NCI-H128 (cell line): ENCODE results near the gene TBC1D21.

ENCODE experiments used
- DNase-seq: peaks from one replicate; lab custom pipeline; 2025; ENCODE audit not compliant: unreplicated experiment; lab: John Stamatoyannopoulos, UW

The TBC1D21 gene

DNA sequence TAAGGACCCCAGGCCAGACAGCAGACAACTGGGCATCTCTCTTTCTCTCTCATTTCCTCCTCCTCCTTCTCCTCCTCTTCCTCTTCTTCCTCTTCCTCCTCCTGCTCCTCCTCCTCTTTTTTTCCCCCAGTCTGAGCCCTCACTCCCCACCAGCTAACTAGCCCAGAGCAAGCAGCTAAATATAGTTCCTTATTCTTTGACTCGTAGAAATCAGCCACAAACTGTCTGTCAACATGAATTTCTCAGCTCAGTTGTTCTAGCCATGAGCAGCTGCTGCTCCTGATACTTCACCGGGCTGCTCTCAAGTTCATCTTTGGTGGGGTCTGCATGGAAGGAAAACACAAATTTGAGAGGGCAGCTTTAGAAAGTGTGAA, 33.7 kb downstream of the TBC1D21 start:
- no peak for DNase-seq

GRCh38 chr15:73908030-73908821, 34.9 kb downstream of the TBC1D21 start:
- no peak for DNase-seq

DNA sequence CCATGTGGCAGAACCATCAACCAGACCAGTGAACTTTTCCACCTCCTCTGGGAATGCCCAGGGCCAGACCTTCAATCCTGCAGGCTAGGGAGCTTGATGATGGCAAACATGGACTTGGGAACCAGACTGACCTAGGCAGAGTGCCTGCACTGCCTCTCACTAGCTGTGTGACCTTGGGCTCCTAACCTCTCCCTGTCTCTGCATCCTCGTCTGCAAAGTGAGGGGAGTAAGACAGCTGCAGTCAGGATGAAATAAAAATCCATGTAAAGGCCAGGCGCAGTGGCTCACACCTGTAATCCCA, 35.4 kb downstream of the TBC1D21 start:
- no peak for DNase-seq

GRCh38 chr15:73909651-73910050, 36.3 kb downstream of the TBC1D21 start:
- DNase-seq, result no peak

GRCh38 chr15:73910522-73911303, 37.3 kb downstream of the TBC1D21 start:
- DNase-seq, result no peak

DNA sequence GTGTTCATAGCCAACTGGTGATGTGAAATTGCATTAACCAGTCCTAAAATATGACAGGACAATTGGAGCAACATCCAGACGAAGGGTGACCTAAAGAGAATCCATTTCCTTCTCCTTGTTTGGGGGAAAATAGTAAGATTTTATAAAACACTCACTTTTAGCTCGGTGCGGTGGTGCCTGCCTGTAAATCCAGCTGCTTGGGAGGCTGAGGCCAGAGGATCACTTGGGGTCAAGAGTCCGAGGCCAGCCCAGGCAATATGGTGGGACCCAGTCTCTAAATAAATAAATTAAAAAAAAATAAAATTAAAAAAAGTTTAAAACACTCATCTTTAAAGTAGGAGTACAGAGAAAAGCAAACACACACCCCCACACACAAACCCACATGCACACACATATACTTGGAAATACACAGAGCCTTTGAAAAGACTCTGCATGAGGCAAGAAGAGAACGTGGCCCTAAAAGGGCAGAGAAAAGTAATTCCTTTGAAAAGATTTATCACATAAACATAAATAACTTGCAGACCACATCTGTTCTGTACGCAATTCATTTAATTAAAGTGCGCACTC, 38.7 kb downstream of the TBC1D21 start:
- DNase-seq, result no peak

GRCh38 chr15:73914145-73914544, 40.8 kb downstream of the TBC1D21 start:
- no peak for DNase-seq

GRCh38 chr15:73915082-73915481, 41.7 kb downstream of the TBC1D21 start:
- DNase-seq, result no peak

GRCh38 chr15:73918784-73919183, 45.4 kb downstream of the TBC1D21 start:
- DNase-seq, result no peak

DNA sequence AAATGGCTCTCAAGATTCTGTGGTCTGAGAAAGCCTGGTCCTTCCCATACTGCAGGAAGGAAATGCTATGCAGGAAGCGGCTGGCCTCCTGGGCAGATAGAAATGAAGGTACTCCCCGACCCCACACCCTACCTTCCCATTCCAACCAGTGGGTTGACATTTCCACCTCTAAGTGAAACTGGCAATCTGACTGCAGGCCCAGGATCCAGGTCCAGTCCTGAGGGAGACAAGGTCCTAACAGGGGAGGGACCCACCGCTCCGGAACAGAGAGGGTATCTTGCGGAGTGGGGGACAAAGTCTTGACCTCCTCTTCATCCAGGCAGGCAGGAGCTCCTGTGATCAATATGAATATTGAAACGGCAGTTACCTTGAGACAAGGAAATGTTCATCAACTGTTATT, 46.3 kb downstream of the TBC1D21 start:
- no peak for DNase-seq

DNA sequence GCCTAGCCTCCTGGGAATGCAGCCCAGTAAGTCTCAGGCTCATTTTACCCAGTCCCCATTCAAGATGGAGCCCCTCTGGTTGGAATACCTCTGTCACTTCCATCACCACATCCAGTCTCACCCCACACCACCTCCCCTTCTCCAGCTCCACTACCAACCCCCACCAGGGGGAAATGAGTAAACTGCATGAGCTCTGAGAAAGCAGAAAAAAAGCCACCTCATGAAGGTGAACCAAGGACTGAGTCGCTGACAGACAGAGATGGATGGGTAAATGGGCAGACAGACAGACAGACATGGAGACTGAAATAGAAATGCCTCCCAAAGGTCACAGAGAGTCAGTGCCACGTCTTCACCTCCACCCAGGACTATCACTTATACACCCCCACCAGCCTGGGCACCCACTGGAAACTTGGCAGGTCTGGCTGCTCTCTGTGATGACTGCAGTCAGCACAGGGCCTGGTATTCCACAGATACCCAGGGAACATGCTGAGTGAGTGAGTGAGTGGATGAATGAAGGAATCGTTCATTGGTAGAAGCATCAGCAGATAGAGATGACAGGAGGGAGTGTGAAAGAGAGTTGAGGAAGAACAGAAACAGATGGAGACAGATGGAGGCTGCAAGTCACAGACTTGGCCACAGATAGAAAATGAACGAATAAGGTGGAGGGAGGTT, 48.0 kb downstream of the TBC1D21 start:
- DNase-seq, result no peak

DNA sequence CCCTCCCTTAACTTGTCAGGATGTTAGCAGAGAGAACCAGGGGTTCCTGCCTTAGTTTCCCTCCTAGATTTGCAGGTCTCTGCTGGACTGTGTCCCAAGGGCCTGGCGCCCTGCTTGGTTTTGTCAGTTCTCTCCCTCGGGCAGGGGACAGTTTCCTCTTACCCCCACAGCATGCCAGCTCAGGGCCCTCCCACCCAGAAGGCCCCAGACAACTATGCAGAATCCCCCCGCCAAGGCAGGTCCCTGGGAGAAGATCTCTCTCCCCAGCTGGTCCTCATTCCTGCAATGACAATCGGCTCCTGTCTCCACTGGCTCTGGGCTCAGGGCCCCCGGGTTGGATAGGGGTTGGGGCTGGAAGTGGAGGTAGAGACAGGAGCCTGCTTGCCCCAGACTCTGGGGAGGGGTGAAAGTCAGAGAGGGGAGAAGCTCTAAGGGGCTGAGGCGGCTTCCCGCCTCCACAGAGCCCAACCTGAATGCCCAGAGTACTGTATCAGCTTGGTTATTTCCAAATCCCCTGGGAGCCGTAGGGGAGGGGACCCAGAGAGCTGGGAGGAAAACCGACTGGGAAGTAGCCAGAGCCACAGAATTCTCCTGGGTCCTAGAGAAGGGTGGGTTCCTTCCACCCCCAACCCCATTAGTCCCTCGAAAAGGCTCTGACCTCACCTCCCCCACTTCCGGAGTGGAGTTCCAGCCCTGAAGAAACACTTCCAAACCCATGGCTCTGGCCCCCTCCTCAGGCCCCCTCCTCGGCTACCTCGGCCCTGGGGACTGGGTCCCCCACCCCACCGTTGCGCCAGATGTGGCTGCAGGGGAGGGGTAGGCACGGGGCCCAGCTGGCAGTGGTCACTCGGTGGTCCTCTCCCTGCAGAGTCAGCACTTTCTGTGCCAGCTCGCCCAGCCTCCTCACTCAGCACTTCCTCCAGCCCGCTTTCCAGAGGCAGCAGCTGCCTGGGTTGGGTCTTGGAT, 49.1 kb downstream of the TBC1D21 start:
- no peak for DNase-seq

DNA sequence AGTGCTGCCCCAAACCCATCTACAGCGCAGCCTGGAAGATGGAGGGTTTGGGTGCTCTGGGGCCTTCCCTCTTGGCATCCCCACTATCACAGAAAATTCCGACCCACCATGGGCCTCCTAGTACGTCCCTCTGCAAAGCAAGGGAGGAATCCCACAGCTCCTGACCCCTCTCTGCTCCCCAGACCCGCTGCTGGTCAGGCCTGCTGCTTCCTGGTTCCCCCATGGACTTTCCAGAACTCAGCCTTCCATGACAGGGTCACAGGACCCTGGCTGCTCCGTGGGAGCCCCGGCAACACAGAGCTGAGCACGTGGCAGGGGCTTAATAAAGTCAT, 49.8 kb downstream of the TBC1D21 start:
- no peak for DNase-seq

DNA sequence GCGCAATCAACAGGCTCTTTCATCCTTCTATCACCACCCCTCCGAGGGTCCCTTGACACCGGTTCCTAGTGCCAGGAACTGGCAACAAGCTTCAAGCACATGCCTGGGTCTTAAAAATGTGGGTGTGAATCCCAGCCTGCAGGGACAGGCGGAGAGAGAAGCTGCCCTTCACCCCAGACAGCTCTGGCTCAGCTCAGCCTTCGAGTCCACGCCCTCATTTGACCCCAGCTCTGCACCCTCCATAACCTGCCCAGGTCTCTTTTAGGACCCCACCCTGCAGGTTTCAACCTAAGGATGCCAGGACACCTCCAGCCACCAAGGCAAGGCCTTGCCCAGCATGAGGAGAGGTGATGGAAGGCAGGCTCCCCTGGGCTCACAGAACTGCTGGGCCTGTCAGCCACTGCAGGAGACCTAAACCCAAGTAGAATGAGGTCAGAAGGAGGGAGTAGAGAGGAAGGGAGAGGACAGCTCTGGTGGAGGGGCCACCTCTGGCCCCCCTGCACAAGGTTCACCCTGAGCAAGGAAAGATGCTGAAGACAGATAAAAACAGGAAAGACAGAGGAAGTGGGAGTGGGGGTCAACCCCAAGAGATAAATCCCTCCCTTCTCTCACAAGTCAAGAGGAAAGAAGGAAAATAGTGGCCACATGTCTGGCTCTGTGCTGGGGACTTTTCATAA, 50.3 kb downstream of the TBC1D21 start:
- no peak for DNase-seq

DNA sequence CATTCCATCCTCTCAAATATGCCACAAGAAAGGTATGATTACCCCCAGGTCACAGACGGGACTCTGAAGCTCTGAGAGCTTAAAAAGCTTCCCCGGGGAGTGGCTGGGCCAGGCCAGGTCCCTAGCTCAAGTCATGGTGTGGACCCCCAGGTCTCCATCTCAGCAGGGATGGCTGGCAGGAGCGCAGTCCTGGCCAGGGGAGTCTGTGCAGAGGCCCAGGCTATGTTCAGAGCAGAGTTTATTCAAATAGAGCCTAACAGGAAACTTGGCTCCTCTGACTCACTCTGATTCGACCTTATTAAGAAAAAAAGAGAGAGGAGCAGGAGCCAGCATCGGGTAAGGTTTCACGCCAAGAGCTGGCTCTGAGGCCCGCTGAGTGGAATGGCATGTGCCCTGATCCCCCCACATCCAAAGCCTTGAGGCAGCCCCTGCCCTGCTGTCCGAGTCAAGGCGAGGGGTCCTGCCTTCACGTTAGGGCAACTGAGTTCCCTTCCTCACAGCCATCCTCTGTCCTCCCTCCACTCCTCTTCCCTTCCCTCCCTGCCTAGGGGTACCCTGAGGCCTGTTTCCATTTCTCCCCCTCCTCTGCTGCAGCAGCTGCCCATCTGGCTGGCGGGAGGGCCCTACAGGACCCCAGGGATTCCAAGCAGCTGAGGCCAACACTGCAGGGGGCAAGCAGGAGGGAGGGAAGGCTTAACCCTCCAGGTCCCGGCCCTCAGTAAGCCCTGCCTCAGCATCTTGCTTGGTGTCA, 51.0 kb downstream of the TBC1D21 start:
- DNase-seq, result no peak

DNA sequence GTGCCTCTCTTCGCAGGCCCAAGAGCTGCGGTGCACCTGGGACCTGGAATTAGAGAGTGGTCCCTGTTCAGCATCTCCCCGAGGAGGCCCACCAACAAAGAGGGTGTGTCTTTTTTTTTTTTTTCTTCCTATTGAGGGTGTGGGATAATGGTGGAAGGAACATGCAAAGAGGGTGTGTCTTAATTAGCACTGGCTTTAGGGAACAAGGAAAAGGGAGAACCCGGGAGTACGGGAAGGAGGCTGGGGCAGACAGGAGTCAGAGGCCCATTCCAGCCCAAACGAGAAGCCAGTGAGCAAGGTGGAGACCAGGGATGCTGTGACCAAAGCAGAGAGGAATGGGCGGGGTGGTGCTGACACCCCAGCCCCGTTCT, 52.5 kb downstream of the TBC1D21 start:
- no peak for DNase-seq

DNA sequence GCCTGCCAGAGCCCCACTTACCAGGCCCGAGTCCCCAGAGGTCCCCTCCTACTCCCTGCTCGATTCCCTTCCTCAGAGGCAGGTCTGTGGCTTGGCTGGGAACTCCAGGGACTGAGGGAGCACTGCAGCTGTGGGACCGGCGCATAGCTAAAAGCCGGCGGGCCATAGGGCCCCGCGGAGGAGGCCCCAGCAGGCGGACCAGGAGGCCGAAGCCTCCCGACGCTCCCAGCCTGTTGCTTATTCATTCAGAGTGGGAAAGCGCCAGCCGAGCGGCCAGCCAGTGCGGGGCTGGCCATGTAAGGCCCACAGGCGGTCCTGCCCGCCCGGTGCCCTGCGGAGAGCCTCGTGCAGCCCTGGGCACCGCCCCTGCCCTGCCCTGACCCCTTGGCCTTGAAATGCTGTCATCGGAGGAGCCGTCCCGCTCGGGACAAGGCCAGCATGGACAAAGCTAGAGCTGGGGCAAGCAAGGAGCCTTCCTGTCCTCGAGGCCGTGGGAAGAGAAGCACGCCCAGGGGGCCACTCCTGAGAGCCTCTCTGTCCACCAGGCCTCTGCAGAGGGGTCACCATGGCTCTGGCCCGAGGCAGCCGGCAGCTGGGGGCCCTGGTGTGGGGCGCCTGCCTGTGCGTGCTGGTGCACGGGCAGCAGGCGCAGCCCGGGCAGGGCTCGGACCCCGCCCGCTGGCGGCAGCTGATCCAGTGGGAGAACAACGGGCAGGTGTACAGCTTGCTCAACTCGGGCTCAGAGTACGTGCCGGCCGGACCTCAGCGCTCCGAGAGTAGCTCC, 53.0 kb downstream of the TBC1D21 start, which contains the start of gene LOXL1:
LOXL1 (plus strand) TSS at position 244 of the 784 bp plus-strand sequence; CDS start at position 566, 322 bp downstream.
- no peak for DNase-seq

- no peak for DNase-seq
Measured at GRCh38 chr15:73927003-73927475, 53.7 kb downstream of the TBC1D21 start.
